ENCODE results near the gene JAM2. TPM values are rescaled to one million over a fixed set of nuclear protein-coding genes. Genes with fewer than 3 reads are reported as not detected.
"Not testable (repeated sequence)": the region's sequence is repeated elsewhere in the genome, so short reads cannot be mapped to it uniquely, and the experiment has no call there.

Gene JAM2, protein sequence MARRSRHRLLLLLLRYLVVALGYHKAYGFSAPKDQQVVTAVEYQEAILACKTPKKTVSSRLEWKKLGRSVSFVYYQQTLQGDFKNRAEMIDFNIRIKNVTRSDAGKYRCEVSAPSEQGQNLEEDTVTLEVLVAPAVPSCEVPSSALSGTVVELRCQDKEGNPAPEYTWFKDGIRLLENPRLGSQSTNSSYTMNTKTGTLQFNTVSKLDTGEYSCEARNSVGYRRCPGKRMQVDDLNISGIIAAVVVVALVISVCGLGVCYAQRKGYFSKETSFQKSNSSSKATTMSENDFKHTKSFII
- total RNA-seq (2014; rRNA removed; shearing (Covaris generic)), result 0.11 and 0.26 TPM in 2 replicates
- polyA plus RNA-seq (2015; cell fraction: cytosol; rRNA removed), result 0.02 and 0.03 TPM in 2 replicates
- polyA plus RNA-seq (2015; cell fraction: nucleus; rRNA removed), result 0.06 TPM in 1 of 2 replicates, not detected in the other

DNA sequence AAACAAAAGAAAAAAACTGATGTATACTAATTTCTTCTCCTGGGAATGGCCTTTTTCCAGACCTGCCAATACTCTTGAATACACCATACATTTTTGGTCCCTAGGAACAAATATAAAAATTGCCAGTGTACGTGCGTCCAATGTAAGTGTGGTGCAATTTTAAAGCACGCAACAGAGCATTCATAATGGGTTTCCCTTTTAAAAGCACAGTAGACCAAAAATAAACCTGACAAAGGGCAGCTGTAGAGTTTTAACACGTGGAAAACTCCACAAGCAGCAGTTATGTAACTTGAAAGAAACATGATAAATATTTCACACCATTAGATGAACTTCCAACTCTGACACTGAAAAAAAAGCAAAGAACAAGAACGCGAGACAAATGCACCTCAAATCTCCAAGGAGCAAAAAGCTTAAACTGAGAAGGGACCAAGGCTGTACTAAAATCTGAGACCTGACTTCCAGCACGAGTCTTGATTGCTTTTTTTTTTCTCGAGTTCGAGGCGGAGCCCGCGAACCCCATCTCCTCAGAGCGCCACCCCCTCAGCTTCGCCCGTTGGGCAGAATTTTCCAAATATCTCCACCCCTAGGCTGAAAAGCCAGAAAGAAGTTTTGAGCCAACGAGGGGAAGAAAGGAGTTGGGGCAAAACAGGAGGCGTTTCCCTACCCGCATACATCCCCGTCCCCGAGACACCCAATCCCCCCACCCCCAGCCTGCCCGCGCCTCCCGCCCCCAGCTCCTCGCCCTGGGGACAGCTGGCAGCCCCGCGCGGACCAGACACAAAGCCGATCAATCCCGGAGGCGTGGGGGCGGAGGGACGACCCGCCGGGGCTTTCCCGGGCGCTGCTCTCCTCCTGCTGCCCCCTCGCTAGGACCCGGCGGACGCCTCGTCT, at the start of gene JAM2:
JAM2 (plus strand) TSS at position 599 of the 891 bp plus-strand sequence. CDS start 564 bp downstream, outside the sequence.
- no peak for DNase-seq (ENCODE audit: low read depth, low spot score)
- in situ Hi-C loops (cut with HindIII; ENCODE audit: low pct_unique_long_range_greater_than_20kb, low sequenced_read_pairs), result no loop called here

DNA sequence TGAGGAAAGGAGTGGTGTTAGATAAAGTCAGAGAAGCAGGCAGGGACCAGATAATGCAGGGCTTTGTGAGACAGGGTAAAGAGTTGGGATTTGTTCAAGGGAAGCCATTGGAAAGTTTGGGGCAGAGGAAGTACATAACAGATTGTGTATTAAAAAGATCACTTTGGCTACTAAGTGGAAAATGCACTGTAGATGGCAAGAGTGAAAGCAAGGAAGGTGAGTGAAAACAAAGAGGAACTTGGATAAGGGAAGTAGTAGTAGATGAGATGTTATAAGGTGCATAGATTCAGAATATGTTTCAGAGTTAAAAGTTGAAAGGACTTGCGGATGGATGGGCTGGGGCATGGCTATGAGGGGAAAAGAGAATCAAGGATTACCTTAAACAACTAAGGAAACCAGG, 49.2 kb upstream of the JAM2 start:
- in situ Hi-C loops (cut with HindIII; ENCODE audit: low pct_unique_long_range_greater_than_20kb, low sequenced_read_pairs), result no loop called here
- DNase-seq (ENCODE audit: low read depth, low spot score), result no peak

DNA sequence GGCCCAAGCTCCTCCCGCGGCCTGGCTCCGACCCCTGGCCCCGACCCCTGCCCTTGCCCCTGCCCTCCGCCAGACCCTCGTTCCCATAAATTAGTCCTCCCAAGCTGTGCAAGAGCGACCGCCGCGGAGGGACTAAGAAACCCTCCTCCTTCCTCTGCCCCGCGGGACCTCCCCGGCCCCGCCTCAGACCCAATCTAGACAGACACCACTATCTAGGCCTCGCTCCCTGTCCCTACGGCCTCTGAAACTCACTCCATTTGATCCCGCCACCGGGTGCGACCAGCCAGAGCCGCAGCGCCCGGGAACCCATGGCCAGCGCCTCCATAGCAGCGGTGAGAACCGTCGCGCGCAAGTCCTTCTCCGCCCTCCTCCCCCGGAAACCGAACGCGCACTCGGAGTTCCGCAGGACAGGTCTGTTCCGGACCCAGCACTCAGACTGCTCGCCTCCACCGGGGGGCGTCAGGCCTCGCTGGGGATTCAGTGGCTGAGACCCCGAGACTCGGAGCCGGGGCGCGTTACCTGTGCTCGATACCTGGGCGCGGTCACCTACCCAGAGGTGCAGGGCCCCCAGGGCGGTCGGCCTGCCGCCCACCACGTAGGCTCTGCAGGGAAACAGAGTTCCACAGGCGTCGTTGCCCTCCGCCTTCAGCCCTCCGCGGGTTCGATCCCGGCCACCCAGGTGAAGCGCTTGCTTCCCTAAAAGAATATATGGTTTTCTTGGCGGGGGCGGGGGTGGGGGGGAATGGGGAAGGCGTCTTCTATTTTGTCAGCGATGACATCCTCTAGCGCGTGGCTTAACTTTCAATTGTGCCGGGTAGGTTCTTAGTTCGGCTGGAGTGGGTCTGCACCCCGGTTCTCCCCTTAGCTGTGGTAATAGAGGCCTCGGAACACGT, 31.7 kb upstream of the JAM2 start, which contains the start of gene MRPL39:
MRPL39 (minus strand) TSS at position 331 of the 893 bp plus-strand sequence; CDS start at position 325, 6 bp downstream.
- DNase-seq (ENCODE audit: low read depth, low spot score), result peak; percentile 87
- in situ Hi-C loops (cut with HindIII; ENCODE audit: low pct_unique_long_range_greater_than_20kb, low sequenced_read_pairs), result no loop called here

DNA sequence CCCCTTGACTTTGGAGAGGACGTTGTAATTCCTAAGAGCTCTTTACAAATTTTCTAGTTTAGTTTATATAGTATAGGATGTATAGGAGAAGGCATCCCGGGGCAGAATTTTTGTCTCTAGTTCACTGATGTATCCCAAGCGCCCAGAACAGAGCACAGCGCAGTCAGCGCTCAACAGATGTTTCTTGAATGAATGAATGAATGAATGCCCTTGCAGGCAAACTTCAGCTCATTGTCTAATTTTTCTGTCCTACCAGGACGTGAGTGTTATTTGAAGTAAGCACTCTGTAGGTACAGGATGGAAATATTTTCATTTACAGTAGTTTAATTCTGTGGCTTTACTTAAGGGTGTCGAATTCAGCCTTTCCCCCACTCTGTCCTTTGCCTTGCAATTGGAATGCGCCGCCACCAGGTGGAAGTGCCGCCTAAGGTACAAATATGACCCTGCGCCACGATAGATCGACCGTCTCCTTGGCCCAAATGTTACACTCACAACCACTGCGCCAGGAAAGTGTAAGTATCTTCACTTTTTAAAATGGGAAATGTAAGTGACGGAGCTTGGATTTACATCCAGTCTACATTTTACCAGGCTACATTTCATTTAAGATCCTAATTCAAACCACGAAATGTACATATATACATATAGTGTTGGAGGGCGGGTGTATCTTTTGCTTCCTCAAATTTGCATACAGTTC, 30.9 kb upstream of the JAM2 start:
- in situ Hi-C loops (cut with HindIII; ENCODE audit: low pct_unique_long_range_greater_than_20kb, low sequenced_read_pairs), result no loop called here
- peak; percentile 81 for DNase-seq (ENCODE audit: low read depth, low spot score)

DNA sequence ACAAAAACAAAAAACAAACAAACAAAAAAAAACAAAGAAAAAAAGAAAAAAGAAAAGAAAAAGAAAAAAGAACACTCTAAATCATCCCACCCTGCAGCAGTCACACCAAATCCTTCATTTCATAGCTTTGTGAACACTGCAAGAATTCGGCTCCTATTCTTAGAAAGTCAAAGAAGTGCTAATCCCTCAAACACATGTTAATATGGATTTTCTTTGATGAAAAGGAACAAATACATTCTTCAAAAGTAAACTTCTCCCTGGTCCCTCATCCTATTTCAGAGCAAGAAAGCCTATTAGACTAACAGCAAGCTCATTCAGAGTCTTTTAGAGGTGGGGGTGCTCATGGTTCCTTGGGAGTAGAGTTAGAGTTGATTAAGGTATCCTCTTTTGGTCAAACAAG, 24.6 kb upstream of the JAM2 start:
- DNase-seq (ENCODE audit: low read depth, low spot score), result no peak
- in situ Hi-C loops (cut with HindIII; ENCODE audit: low pct_unique_long_range_greater_than_20kb, low sequenced_read_pairs), result no loop called here

DNA sequence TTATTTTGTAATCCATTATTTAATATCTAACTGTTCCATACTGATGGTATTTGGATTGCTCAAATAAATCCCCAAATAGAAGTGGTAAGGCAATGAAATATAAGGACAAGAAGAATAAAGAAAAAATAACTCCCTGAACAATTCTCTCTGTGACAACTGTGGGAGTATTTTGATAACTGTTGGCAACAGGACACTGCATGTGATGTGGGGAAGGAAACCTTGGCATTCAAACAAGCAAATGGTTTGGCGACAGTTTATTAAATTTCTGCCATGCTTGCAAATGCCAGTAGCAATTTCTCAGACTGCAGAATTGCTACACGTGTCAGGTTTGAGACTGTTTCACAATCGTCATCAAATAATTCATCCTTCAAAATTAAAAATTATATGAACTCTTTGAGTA, 23.2 kb upstream of the JAM2 start:
- in situ Hi-C loops (cut with HindIII; ENCODE audit: low pct_unique_long_range_greater_than_20kb, low sequenced_read_pairs), result no loop called here
- no peak for DNase-seq (ENCODE audit: low read depth, low spot score)

DNA sequence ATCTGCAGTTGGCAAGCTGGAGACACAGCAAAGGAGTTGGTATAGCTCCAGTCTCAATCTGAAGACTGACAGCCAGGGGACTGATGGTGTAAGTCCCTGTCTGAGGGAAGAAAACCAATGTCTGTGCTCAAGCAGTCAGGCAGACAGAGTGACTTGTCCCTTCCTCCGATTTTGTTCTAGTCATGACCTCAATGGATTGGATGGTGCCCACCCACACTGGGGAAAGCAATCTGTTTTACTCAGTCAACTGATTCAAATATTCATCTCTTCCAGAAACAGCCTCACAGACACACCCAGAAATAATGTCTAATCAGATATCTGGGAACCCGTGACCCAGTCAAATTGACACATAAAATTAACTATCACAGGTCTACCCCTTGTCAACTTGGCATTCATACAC, 19.9 kb upstream of the JAM2 start:
- in situ Hi-C loops (cut with HindIII; ENCODE audit: low pct_unique_long_range_greater_than_20kb, low sequenced_read_pairs), result no loop called here
- DNase-seq (ENCODE audit: low read depth, low spot score), result no peak

DNA sequence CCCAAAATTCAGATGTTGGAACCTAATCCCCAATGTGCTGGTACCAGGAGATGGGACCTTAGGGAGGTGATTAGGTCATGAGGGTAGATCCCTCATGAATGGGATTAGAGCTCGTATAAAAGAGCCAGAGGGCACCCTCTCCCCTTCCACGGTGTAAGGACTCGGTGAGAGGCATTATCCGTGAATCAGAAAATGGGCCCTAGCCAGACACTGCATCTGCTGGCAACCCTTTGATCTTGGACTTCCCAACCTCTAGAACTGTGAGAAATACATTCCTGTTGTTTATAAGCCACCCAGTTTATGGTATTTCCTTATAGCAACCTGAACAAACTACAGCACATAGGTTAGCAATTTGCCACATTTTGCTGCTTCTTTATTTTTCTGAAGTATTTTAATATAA, 14.5 kb upstream of the JAM2 start:
- in situ Hi-C loops (cut with HindIII; ENCODE audit: low pct_unique_long_range_greater_than_20kb, low sequenced_read_pairs), result loop anchor here (10.0 kb wide), 1 partner anchor 90 kb away; no protein-coding TSS in a partner anchor

DNA sequence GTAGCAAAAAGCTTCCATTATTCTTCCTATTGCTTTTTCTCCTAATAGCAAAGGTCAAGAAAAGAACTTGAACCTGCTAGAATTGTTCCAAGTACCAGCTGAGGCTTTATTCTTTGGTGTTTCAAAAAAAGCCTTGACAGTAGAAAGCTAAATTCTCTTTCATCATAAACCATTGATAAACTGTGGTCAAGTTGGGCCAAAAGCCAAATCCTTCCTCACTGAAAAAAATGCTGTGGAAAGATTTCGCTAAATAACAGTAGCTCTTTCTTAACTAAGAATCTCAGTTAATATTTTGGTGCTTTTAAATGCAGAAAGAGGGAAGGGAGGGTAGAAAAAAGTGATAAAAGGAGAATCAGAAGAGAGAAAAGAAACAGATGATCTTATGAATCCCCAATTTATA, 14.0 kb upstream of the JAM2 start:
- in situ Hi-C loops (cut with HindIII; ENCODE audit: low pct_unique_long_range_greater_than_20kb, low sequenced_read_pairs), result loop anchor here (10.0 kb wide), 1 partner anchor 90 kb away; no protein-coding TSS in a partner anchor
- no peak for DNase-seq (ENCODE audit: low read depth, low spot score)

More for the DNA sequence above, 14.5 kb upstream of the JAM2 start:
- no peak for DNase-seq (ENCODE audit: low read depth, low spot score)

DNA sequence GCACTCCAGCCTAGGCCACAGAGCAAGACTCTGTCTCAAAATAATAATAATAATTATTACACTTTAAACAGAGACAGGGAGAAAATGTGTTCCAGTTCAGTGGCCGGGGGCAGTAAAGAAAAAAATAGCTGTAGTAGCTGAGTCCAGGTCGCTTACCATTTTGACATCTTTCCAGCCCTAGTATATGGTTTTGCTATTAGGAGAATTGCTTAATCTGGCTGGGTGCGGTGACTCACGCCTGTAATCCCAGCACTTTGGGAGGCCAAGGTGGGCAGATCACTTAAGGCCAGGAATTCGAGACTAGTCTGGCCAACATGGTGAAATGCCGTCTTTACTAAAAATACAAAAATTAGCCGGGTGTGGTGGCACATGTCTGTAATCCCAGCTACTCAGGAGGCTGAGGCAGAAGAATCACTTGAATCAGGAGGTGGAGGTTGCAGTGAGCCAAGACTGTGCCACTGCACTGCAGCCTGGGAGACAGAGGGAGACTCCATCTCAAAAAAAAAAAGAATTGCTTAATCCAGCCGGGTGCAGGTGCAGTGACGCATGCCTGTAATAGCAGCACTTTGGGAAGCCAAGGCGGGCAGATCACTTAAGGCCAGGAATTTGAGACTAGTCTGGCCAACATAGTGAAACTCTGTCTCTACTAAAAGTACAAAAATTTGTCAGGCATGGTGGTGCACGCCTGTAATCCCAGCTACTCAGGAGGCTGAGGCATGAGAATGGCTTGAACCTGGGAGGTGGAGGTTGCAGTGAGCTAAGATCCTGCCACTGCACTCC, 13.1 kb upstream of the JAM2 start:
- in situ Hi-C loops (cut with HindIII; ENCODE audit: low pct_unique_long_range_greater_than_20kb, low sequenced_read_pairs), result loop anchor here (10.0 kb wide), 1 partner anchor 89 kb away; no protein-coding TSS in a partner anchor
- not testable (repeated sequence) for DNase-seq (ENCODE audit: low read depth, low spot score)

DNA sequence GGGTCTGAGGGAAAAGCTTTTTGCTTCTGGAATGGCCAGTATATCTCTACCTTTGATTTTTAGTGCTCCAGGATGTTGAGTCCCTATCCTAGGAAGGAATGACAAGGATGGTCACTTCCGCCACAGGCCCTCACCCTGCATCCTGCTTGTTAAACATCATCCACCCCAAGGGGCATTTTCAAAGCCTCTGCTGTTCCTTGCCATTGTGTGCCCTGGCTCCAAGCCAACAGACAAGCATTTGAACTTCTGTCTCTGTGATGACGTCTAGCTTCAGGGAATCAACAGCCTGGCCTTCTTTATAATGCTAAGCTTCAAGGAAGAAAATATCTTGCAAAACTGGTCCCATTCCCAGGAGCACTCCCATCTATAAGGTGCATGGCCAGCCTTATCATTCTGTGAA, 12.3 kb upstream of the JAM2 start:
- in situ Hi-C loops (cut with HindIII; ENCODE audit: low pct_unique_long_range_greater_than_20kb, low sequenced_read_pairs), result loop anchor here (10.0 kb wide), 1 partner anchor 88 kb away; no protein-coding TSS in a partner anchor
- DNase-seq (ENCODE audit: low read depth, low spot score), result no peak

DNA sequence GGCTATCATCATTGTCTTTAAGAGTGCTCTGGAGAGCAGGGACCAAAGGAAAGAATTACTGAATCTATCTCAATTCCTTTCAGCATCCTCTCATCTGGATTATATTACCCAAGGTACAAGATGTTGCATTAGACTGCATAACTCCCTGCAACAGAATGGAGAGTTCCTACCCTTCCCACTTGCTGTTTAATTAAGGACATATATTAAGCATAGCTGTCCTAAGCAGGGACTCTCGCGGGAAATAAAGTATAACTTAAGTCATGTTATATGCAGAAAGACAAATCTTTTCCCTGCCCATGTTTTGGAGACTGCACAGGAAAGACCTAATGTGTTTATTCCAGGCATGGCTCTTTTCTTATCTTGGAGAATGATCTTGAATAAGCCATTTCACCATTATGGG, 6.8 kb upstream of the JAM2 start:
- in situ Hi-C loops (cut with HindIII; ENCODE audit: low pct_unique_long_range_greater_than_20kb, low sequenced_read_pairs), result no loop called here
- no peak for DNase-seq (ENCODE audit: low read depth, low spot score)

DNA sequence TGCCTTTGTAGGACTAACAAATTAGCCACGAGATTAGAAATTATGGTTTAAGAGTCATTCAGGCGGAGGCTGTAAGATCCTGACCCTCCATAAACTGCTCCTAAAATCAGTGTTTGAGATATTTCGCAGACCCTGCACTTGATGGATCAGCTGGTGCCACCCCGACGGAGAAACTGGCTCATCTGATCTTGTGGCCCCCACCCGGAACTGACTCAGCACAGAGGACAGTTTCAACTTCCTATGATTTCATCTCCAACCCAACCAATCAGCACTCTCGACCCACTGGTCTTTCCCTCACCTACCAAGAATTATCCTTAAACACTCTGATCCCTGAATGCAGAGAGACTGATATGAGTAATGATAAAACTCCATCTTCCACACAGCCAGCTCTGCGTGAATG, 3.7 kb upstream of the JAM2 start:
- no peak for DNase-seq (ENCODE audit: low read depth, low spot score)
- in situ Hi-C loops (cut with HindIII; ENCODE audit: low pct_unique_long_range_greater_than_20kb, low sequenced_read_pairs), result no loop called here

DNA sequence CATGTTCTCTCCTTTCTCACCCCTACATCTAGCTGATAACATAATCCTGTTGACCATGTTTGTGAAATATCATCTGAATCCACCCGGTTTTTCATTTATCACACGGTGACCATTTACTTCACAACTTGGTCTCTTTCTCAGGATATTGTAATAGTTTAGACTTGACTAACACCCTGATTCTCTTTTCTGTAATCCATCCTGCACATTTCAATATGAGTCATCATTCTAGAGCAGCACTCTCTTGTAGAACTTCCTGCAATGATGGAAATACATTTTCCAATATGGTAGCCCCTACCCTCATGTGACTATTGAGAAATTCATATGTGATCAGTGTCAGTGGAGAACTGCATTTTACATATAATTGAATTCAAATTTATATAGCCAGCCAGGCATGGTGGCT, 2.3 kb upstream of the JAM2 start:
- in situ Hi-C loops (cut with HindIII; ENCODE audit: low pct_unique_long_range_greater_than_20kb, low sequenced_read_pairs), result no loop called here
- no peak for DNase-seq (ENCODE audit: low read depth, low spot score)

DNA sequence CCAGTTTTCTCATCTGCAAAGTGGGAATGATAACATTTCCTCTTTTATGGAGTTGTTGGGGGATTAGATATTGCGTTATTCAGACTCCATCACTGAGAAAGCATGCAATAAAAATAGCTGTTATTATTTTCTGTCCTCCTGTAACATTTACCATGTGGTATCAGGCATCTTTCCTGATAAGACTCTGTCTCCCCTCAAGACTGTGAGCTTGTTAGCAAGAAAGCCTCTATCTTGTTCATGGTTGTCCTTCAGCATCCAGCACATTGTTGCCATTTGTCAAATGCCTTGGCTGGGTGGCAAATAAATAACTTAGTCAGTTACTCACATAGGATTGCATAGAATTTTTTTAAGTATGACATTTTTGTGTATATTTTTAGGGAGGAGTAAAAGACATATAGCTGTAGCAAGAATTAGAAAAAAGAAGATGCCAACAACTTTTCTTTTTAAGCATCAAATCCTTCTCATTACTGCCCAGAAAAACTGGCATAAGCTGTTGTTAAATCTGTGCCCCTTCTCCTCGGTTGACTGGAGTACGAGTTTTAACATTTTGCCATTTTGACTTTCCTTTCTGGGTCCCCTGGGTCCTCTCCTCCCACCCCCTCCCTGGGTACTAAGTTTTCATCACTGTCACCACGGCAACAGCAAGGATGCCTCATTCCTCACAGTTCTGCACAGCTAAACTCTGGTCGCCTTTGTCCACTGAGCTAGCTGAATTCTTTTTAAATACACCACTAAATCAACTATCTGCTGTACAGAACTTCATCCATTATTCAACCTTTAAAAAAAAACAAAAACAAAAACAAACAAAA, 1.0 kb upstream of the JAM2 start:
- in situ Hi-C loops (cut with HindIII; ENCODE audit: low pct_unique_long_range_greater_than_20kb, low sequenced_read_pairs), result no loop called here

More for the DNA sequence above, 1.0 kb upstream of the JAM2 start:
- no peak for DNase-seq (ENCODE audit: low read depth, low spot score)

Measured in SK-MEL-5 (cell line).